OCI-LY3 (cell line): ENCODE data around the gene DNAJC18.

ENCODE experiments used
- H2AFZ ChIP-seq: fragments of 200-600, 300-600 bp; shearing (Covaris generic); 2 replicates; pipeline ENCODE4 v1.6.0; 2014; ENCODE audit warnings: antibody characterized with exemption, low read depth, low read length
- H3K27ac ChIP-seq: fragments of 200-600, 300-600 bp; sonication (generic); 2 replicates; pipeline ENCODE4 v1.5.1; 2014; ENCODE audit warnings: mild to moderate bottlenecking, low read length, moderate library complexity, mixed read lengths
- H3K27me3 ChIP-seq: fragments of 200-600, 300-600 bp; sonication (generic); 2 replicates; pipeline ENCODE4 v1.6.1; 2014; ENCODE audit warnings: low read depth, low read length, mixed read lengths
- H3K36me3 ChIP-seq: fragments of 200-600, 300-600 bp; sonication (generic); replicated peaks from 2 replicates; pipeline ENCODE3; 2014; ENCODE audit warnings: low read depth, low read length, mixed read lengths
- H3K4me1 ChIP-seq: fragments of 300-600, 200-600 bp; sonication (generic); 2 replicates; pipeline ENCODE4 v1.6.1; 2014; ENCODE audit warnings: low read length, mixed read lengths
- H3K4me2 ChIP-seq: fragments of 200-600, 300-600 bp; sonication (generic); 2 replicates; pipeline ENCODE4 v1.6.1; 2014; ENCODE audit warnings: low read length, mixed read lengths
- H3K4me3 ChIP-seq: fragments of 300-600, 200-600 bp; sonication (generic); 2 replicates; pipeline ENCODE4 v1.5.1; 2014; ENCODE audit warnings: antibody characterized with exemption, mild to moderate bottlenecking, low read length, moderate library complexity
- H3K79me2 ChIP-seq: fragments of 300-600, 200-600 bp; shearing (Covaris generic); 2 replicates; pipeline ENCODE4 v1.6.1; 2014; ENCODE audit warnings: mild to moderate bottlenecking, low read length, mixed read lengths
- H3K9ac ChIP-seq: fragments of 300-600, 200-600 bp; shearing (Covaris generic); 2 replicates; pipeline ENCODE4 v1.6.0; 2014; ENCODE audit warnings: mild to moderate bottlenecking, low read length, moderate library complexity
- H3K9me3 ChIP-seq: fragments of 200-600, 300-600 bp; shearing (Covaris generic); 2 replicates; pipeline ENCODE4 v1.6.1; 2014; ENCODE audit warnings: low read length, mixed read lengths; ENCODE audit not compliant: insufficient read depth
- H4K20me1 ChIP-seq: fragments of 200-600, 300-600 bp; sonication (generic); 2 replicates; pipeline ENCODE4 v1.6.1; 2016; ENCODE audit warnings: low read length, mixed read lengths; ENCODE audit not compliant: insufficient read depth
- CTCF ChIP-seq: fragments of 200-600, 300-600 bp; sonication (generic); IDR thresholded peaks from 2 replicates; pipeline ENCODE4 v1.5.1; 2014; ENCODE audit warnings: antibody characterized with exemption, low read length, low read depth
- EZH2phosphoT487 ChIP-seq: fragments of 200-600 bp; shearing (Covaris generic); IDR thresholded peaks from 2 replicates; pipeline ENCODE4 v1.6.1; 2018; ENCODE audit warnings: antibody characterized with exemption, mixed run types, low read depth

DNAJC18 gene

DNA sequence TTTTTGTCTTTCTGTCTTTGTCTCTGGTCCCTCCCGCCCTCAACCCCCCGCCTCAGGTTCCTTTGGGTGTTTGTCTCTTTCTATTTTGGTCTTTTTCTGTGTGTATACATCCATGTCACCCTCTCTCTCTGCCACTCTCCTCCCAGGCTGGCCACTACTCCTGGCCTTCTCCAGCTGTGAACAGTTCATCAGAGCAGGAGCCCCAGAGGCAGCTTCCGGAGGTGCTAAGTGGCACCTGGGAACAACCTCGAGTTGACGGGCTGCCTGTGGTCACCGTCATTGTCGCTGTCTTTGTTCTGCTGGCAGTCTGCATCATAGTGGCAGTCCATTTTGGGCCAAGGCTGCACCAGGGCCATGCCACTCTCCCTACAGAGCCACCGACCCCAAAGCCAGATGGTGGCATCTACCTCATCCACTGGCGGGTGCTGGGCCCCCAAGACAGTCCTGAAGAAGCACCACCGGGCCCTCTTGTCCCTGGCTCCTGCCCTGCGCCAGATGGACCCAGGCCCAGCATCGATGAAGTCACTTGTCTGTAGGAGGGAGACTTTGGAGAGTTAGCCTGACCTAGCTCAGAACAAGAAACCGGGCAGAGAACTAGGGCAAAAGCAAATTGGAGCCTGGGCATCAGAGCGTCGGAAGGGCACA lies 33.2 kb upstream of the DNAJC18 start:
- H3K4me2 ChIP-seq, result no peak overlapping the region
- H2AFZ ChIP-seq, result no peak overlapping the region
- no peak overlapping the region for H3K9ac ChIP-seq

GRCh38 chr5:139470821-139471300 lies 31.5 kb upstream of the DNAJC18 start, which contains the start of gene SMIM33:
Gene SMIM33 (plus strand): TSS chr5:139471004. CDS start chr5:139471122, 118 bp downstream.
- H3K4me3 ChIP-seq, result no peak within 1 kb of the TSS
- no peaks in the 10 kb centered on the region for H3K27me3 ChIP-seq
- H3K4me2 ChIP-seq, result no peak within 1 kb of the TSS
- no peaks in the 10 kb centered on the region for H3K79me2 ChIP-seq
- no peaks in the 10 kb centered on the region for H3K4me1 ChIP-seq
- H2AFZ ChIP-seq, result no peak within 1 kb of the TSS
- H3K9ac ChIP-seq, result no peak within 1 kb of the TSS
- no peak for TF ChIP-seq EZH2phosphoT487
- TF ChIP-seq CTCF, result no peak
- no peaks in the 10 kb centered on the region for H3K9me3 ChIP-seq
- H3K36me3 ChIP-seq, result no peaks in the 10 kb centered on the region
- no peak within 1 kb of the TSS for H3K27ac ChIP-seq
- H4K20me1 ChIP-seq, result no peaks in the 10 kb centered on the region

More for the DNA sequence above, 33.2 kb upstream of the DNAJC18 start:
- Histone ChIP-seq H4K20me1 (no peaks in the 10 kb centered on the region), H3K27me3 (no peaks in the 10 kb centered on the region), H3K27ac (no peak overlapping the region), H3K79me2 (no peaks in the 10 kb centered on the region), H3K36me3 (no peaks in the 10 kb centered on the region), H3K9me3 (no peaks in the 10 kb centered on the region), H3K4me3 (no peak overlapping the region), H3K4me1 (no peaks in the 10 kb centered on the region)
- TF ChIP-seq EZH2phosphoT487 (no peak), CTCF (no peak)

DNA sequence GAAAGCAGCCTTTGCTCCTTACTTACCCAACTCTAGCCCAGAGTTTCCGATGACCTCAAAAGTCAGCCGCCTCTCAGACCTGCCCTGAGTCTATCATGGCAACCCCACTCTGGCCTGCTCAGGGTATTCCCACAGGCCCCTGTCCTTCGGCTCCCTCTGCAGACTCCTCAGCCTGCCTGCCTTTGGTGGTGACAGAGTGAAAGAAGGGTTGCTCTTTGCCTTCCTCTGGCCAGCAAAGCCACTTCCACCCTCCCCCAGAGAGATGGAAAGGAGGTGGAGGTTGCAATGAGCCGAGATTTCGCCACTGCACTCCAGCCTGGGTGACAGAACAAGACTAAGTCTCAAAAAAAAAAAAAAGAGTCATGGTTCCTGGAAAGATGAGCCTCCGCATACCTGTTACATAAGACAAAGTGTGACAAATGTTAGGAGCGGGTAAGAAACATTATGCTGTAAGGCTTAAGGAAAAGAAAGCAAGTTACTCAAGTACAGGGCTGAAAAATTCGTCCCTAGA lies 29.2 kb upstream of the DNAJC18 start:
- Histone ChIP-seq H3K4me3 (no peak overlapping the region), H2AFZ (no peak overlapping the region), H3K27me3 (no peaks in the 10 kb centered on the region), H3K27ac (no peak overlapping the region), H3K79me2 (no peaks in the 10 kb centered on the region), H3K4me2 (no peak overlapping the region), H3K36me3 (no peaks in the 10 kb centered on the region), H3K9ac (no peak overlapping the region), H3K9me3 (no peaks in the 10 kb centered on the region), H4K20me1 (no peaks in the 10 kb centered on the region), H3K4me1 (no peaks in the 10 kb centered on the region)
- TF ChIP-seq CTCF, result no peak
- TF ChIP-seq EZH2phosphoT487, result no peak

DNA sequence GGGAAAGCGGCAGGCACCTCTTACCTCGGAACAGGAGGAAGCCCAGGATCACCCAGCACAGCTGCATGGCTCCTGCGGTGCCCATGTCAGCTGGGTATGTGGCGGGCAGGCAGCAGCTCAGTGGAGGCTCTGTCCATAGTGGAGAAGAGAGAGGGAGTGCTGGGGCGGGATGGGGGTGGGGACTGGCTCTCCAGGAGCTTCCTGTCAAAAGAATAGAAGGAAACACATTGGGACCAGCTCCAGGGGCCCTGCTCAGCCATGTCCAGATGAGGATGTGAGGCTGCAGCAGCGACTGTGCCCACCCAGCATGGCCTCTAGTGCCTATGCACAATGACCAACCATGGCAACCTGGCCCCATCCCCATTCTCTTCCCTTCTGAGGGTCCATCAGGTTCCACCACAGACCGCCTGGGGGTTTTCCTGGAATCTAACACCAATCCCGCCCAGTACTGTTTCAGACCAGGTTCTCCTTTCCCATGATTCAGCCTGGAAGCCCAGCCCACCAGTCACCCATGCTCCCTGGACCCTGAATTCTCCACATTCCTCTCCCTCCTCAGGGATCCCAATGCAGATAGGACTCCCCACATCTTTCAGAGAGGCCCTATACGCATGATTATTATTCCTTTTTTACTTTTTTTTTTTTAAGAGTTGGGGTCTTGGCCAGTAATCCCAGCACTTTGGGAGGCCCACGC lies 23.4 kb upstream of the DNAJC18 start, which contains the start of gene ECSCR:
Gene ECSCR, minus strand, starts transcription at position 158 of the 691 bp plus-strand sequence. Its CDS starts 73 bp downstream, at position 85.
- no peak within 1 kb of the TSS for H3K4me2 ChIP-seq
- H3K9me3 ChIP-seq, result no peaks in the 10 kb centered on the region
- no peaks in the 10 kb centered on the region for H4K20me1 ChIP-seq
- H3K36me3 ChIP-seq, result no peaks in the 10 kb centered on the region
- no peak within 1 kb of the TSS for H3K9ac ChIP-seq
- H3K4me1 ChIP-seq, result peaks cover 28% of the 10 kb centered on the region
- no peak within 1 kb of the TSS for H3K27ac ChIP-seq
- no peaks in the 10 kb centered on the region for H3K27me3 ChIP-seq
- no peaks in the 10 kb centered on the region for H3K79me2 ChIP-seq
- no peak within 1 kb of the TSS for H2AFZ ChIP-seq
- H3K4me3 ChIP-seq, result no peak within 1 kb of the TSS
- no peak for TF ChIP-seq CTCF
- no peak for TF ChIP-seq EZH2phosphoT487
